GM19193 (cell line): Measurements from ENCODE around the gene USF2.

Experiments
- POLR2A ChIP-seq: IDR thresholded peaks from 4 replicates; pipeline ENCODE4 v1.6.1; 2011; ENCODE audit not compliant: insufficient read depth, insufficient read length; ENCODE audit errors: extremely low read depth

Gene USF2

DNA sequence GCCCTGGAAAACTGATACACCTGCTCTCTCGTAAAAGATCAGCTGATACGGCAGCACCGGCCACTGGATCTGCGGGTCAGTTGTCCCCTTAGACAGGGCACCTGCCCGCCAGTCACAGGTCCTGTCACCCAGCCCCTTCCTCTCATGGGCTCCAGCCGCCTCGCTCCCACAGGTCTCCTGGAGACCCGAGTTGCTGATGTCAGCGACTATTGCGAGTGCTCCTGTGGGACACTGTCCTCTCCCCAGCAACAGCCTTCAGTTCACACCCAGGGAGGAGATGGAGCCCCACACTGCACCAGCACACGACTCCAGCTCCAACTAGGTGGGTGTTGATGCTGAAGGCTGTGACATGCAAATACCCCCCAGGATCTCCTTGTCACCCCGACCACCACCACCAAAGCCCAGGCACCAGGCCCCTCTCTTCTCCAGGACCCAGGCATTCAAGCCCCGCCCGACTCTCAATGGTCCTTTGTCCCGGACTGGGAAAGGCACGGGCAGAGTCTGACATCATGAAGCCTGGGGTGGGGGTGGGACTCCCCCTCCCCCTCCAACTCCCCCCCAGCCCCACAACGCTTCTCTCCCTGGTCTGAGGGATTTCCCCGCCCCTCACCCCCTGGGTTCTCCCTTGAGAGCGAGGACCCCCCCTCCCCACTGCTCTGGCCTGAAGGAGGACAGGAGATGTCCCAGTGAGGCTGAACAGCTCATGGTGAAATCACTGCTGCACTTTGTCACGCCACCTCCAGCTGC is 21.8 kb downstream of the USF2 start:
- no peak for TF ChIP-seq POLR2A

- TF ChIP-seq POLR2A, result no peak
Observed at GRCh38 chr19:35291259-35291658, 22.5 kb downstream of the USF2 start.

- TF ChIP-seq POLR2A, result no peak
Observed at GRCh38 chr19:35291916-35292315, 23.2 kb downstream of the USF2 start, which contains the start of gene MAG. Gene MAG, plus strand, starts transcription at chr19:35292161. Its CDS starts 3,248 bp downstream, at chr19:35295409.

GRCh38 chr19:35292421-35293362 is 23.9 kb downstream of the USF2 start:
- TF ChIP-seq POLR2A, result no peak

- no peak for TF ChIP-seq POLR2A
Observed at GRCh38 chr19:35293363-35293739, 24.6 kb downstream of the USF2 start.

- no peak for TF ChIP-seq POLR2A
Observed at GRCh38 chr19:35293808-35294207, 25.0 kb downstream of the USF2 start.

DNA sequence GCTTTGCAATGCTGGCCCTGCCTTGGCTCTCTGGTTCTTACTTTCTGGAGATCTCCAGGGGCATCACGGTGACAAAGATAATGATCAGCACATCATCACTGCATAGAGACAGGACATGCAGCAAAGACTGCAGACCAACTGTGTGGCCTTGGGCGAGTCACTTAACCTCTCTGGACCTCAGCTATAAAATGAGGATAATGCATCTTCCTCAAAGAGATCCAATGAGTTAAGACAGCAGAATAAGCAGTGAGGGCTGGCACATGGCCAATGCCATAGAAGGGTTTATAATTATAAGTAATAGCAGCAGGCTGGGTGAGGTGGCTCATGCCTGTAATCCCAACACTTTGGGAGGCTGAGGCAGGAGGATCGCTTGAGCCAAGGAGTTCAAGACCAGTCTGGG is 25.6 kb downstream of the USF2 start:
- TF ChIP-seq POLR2A, result no peak

DNA sequence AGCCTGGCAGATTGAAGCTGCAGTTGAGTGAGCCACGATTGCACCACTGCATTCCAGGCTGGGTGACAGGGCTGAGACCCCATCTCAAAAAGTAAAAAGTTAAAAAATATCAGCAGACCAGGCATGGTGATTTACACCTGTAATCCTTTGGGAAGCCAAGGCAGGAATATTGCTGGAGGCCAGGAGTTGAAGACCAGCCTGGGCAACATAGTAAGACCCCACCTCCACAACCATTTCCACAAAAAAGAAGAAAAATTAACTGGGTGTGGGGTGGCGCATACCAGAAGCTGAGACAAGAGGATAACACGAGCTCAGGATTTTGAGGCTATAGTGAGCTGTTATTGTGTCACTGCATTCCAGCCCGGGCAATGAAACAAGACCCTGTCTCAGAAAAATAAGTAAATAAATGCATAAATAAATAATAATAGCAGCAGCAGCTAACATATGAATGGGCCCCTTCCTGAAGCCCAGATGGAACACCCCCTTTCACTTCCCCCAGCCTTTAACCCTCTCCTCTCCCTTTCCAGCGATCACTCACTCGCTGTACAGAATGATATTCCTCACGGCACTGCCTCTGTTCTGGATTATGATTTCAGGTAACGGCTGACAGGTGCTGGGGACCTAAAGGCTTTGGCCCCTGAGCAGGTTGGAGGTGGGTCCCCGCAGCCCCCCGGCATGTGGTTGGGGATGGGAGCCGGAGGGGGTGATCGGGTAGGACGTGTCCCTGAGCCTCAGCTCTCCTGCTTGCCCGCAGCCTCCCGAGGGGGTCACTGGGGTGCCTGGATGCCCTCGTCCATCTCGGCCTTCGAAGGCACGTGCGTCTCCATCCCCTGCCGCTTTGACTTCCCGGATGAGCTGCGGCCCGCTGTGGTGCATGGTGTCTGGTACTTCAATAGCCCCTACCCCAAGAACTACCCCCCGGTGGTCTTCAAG is 26.4 kb downstream of the USF2 start:
- no peak for TF ChIP-seq POLR2A

GRCh38 chr19:35295792-35296462 is 27.2 kb downstream of the USF2 start:
- no peak for TF ChIP-seq POLR2A

DNA sequence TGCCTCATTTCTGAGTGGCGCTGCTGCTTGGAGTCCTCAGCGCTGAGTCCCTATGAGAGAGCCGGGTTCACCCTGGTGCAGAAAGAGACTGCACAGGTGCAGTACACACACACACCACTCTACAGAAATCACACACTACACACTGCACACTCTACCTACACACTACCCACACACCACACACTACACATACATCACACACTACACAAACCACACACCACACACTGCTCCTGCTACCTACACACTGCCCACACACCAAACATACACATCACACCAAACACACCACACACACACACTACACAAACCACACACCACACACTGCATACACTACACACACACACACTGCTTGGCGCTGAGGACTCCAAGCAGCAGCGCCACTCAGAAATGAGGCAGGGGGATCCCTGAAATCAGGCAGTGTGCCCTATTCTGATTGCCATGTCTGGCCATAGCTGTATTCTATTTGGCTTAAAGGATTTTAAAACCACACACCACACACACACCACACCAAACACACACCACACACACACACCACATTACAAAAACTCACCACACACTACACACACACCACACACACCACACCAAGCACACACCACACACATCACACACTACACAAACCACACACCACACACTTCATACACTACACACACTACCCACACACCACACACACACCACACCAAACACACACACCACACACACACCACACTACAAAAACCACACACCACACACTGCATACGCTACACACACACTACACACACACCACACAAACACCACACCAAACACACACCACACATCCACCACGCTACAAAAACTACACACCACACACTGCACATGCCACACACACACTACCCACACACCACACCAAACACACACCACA is 28.1 kb downstream of the USF2 start:
- no peak for TF ChIP-seq POLR2A

- no peak for TF ChIP-seq POLR2A
Observed at GRCh38 chr19:35297515-35297848, 28.7 kb downstream of the USF2 start.

- TF ChIP-seq POLR2A, result no peak
Observed at GRCh38 chr19:35297922-35298321, 29.2 kb downstream of the USF2 start.

GRCh38 chr19:35298561-35298972 is 29.8 kb downstream of the USF2 start:
- TF ChIP-seq POLR2A, result no peak

DNA sequence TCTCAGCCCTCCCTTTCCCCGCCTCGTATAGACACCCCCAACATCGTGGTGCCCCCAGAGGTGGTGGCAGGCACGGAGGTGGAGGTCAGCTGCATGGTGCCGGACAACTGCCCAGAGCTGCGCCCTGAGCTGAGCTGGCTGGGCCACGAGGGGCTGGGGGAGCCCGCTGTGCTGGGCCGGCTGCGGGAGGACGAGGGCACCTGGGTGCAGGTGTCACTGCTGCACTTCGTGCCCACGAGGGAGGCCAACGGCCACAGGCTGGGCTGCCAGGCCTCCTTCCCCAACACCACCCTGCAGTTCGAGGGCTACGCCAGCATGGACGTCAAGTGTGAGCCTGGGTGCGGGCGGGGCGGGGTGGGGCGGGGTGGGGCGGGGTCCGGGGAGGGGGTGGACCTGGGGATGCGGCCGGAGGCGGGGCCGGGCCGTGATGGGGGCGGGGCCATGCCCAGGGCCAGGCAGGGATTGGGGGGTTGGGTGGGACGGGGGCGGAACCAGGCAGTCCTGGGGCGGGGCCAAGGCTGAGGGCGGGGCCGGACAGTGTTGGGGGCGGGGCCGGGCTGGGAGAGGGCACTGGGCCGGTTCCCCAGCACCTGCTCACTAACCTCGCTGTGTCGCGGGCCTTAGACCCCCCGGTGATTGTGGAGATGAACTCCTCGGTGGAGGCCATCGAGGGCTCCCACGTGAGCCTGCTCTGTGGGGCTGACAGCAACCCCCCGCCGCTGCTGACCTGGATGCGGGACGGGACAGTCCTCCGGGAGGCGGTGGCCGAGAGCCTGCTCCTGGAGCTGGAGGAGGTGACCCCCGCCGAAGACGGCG is 31.0 kb downstream of the USF2 start:
- TF ChIP-seq POLR2A, result no peak
